IMR-90 (cell line): ENCODE measurements around the gene WNT7A.

Experiments used
- CEBPB ChIP-seq: IDR thresholded peaks from 2 replicates; pipeline ENCODE4 v1.6.1; 2012; ENCODE audit warnings: low read depth, low read length, improper control_type of control experiment
- CHD1 ChIP-seq: IDR thresholded peaks from 2 replicates; pipeline ENCODE4 v1.6.1; 2012; ENCODE audit warnings: low read depth, low read length, improper control_type of control experiment
- MAFK ChIP-seq: IDR thresholded peaks from 2 replicates; pipeline ENCODE4 v1.6.1; 2012; ENCODE audit warnings: low read depth, low read length, improper control_type of control experiment
- MAZ ChIP-seq: IDR thresholded peaks from 2 replicates; pipeline ENCODE4 v1.6.1; 2012; ENCODE audit warnings: low read depth, mild to moderate bottlenecking, low read length, improper control_type of control experiment, moderate library complexity, borderline replicate concordance
- NFE2L2 ChIP-seq: fragments of 150-350 bp; IDR thresholded peaks from 2 replicates; pipeline ENCODE4 v1.6.1; 2016; ENCODE audit warnings: low read depth, mild to moderate bottlenecking, low read length
- POLR2A ChIP-seq: IDR thresholded peaks from 2 replicates; pipeline ENCODE4 v1.6.1; 2012; ENCODE audit warnings: mild to moderate bottlenecking, low read depth, low read length
- RAD21 ChIP-seq: IDR thresholded peaks from 2 replicates; pipeline ENCODE4 v1.6.1; 2012; ENCODE audit warnings: low read length, improper control_type of control experiment
- RCOR1 ChIP-seq: IDR thresholded peaks from 2 replicates; pipeline ENCODE4 v1.6.1; 2012; ENCODE audit warnings: mild to moderate bottlenecking, low read length, improper control_type of control experiment; ENCODE audit not compliant: insufficient replicate concordance
- RFX5 ChIP-seq: IDR thresholded peaks from 2 replicates; pipeline ENCODE4 v1.8.0; 2012; ENCODE audit warnings: low read depth, mild to moderate bottlenecking, low read length, moderate library complexity
- TF ChIP-seq, protein P1 (sequence below): conservative IDR thresholded peaks from 2 replicates; pipeline ENCODE4 v1.5.1; 2012; ENCODE audit warnings: mild to moderate bottlenecking, low read depth, low read length, improper control_type of control experiment
- TF ChIP-seq, protein P2 (sequence below): fragments of 150-350 bp; IDR thresholded peaks from 2 replicates; pipeline ENCODE4 v1.6.1; 2017; ENCODE audit warnings: mild to moderate bottlenecking, antibody characterized with exemption, low read length, low read depth

DNA sequence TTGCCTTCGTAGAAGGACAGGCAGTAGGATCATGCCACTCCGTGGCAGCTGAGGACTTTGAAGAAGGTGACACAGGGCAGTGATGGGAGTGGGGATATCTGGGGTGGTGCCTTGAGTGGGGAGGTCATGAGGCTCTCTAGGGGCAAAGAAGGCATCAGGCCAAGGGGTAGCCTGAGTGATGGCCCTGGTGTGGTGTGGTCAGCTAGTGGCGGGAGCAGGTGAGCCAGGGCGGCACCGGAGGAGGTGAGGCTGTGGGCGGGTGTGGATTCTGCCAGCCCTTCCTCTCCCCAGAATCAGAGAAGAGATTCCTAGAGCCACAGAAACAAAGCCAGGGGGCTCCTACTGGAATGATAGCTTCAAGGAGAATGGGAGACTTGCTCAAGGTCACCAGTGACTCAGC is 18.4 kb downstream of the WNT7A start:
- TF ChIP-seq, protein P1, sequence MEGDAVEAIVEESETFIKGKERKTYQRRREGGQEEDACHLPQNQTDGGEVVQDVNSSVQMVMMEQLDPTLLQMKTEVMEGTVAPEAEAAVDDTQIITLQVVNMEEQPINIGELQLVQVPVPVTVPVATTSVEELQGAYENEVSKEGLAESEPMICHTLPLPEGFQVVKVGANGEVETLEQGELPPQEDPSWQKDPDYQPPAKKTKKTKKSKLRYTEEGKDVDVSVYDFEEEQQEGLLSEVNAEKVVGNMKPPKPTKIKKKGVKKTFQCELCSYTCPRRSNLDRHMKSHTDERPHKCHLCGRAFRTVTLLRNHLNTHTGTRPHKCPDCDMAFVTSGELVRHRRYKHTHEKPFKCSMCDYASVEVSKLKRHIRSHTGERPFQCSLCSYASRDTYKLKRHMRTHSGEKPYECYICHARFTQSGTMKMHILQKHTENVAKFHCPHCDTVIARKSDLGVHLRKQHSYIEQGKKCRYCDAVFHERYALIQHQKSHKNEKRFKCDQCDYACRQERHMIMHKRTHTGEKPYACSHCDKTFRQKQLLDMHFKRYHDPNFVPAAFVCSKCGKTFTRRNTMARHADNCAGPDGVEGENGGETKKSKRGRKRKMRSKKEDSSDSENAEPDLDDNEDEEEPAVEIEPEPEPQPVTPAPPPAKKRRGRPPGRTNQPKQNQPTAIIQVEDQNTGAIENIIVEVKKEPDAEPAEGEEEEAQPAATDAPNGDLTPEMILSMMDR: no peak
- TF ChIP-seq POLR2A: no peak
- TF ChIP-seq NFE2L2: no peak
- TF ChIP-seq MAFK: no peak
- TF ChIP-seq RAD21: no peak
- TF ChIP-seq RCOR1: no peak
- no peak for TF ChIP-seq CEBPB
- TF ChIP-seq RFX5: no peak
- no peak for TF ChIP-seq CHD1
- TF ChIP-seq MAZ: no peak
- TF ChIP-seq, protein P2, sequence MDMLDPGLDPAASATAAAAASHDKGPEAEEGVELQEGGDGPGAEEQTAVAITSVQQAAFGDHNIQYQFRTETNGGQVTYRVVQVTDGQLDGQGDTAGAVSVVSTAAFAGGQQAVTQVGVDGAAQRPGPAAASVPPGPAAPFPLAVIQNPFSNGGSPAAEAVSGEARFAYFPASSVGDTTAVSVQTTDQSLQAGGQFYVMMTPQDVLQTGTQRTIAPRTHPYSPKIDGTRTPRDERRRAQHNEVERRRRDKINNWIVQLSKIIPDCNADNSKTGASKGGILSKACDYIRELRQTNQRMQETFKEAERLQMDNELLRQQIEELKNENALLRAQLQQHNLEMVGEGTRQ: no peak
